ENCODE results near the gene MTA1.

The MTA1 gene

DNA sequence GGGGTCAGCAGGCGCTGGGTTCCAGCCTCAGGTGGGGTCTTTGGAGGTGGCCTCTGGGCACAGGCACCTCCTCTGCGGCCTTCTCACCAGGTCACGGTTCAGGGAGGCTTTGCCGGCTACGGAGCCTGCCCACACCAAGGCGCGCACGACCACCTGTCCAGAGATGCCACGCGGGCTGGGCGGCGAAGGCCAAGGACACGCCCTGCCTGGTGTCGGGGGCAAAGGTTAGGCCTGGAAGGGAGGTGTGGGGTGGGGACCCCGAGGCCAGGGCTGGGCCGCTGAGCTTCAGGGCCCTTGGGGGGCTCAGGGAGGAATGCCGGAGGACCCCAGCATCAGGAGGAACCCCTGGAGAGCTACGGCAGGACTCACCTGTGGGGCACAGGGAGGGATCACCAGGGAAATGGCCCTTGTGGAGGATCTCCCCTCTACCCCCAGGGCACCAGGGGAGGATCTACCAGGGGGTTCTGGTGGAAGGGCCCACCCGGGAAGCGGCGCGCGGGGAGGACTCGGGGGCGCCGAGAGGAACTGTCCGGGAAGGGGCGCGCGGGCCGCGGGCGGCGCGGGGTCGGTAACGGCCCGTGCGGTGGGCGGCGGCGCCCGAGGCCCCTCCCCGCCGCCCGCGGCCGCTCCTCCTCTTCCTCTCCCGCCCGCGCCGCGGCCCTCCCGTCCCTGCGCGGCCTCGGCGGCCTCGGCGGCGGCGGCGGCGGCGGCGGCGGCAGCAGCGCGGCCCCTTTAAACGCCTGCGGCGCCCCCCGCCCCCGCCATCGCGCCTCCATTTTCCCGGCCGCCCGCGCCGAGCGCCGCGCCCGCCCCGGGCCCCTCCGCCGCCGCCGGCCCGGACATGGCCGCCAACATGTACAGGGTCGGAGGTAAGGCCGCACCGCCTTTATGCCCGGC lies at the start of gene MTA1:
MTA1 (plus strand) TSS at position 633 of the 897 bp plus-strand sequence; CDS start at position 842, 209 bp downstream.
- peak; percentile 17 to 32 for DNase-seq

GRCh38 chr14:105374389-105374788 lies 45.2 kb upstream of the MTA1 start:
- no peak for DNase-seq

DNA sequence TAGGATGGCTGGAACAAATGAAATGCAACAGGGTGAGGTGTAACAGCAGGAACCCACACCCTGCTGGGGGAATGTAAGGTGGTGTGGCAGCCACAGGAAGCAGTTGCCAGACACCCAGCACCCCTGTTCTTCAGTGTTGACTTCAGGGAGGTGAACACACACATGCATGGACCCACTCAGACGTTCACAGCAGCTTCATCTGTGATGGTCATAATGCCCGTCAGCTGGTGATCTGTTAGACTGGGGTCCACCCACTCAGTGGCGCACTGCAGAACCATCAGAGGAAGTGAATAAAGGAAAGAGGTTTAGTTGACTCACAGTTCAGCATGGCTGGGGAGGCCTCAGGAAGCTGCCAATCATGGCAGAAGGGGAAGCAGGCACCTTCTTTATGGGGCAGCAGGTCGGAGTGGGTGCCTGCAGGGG lies 44.0 kb upstream of the MTA1 start:
- DNase-seq = no peak

GRCh38 chr14:105376521-105377440 lies 42.8 kb upstream of the MTA1 start:
- DNase-seq = no peak

GRCh38 chr14:105377555-105378182 lies 42.0 kb upstream of the MTA1 start:
- DNase-seq = no peak

GRCh38 chr14:105378199-105378598 lies 41.4 kb upstream of the MTA1 start:
- no peak for DNase-seq

DNA sequence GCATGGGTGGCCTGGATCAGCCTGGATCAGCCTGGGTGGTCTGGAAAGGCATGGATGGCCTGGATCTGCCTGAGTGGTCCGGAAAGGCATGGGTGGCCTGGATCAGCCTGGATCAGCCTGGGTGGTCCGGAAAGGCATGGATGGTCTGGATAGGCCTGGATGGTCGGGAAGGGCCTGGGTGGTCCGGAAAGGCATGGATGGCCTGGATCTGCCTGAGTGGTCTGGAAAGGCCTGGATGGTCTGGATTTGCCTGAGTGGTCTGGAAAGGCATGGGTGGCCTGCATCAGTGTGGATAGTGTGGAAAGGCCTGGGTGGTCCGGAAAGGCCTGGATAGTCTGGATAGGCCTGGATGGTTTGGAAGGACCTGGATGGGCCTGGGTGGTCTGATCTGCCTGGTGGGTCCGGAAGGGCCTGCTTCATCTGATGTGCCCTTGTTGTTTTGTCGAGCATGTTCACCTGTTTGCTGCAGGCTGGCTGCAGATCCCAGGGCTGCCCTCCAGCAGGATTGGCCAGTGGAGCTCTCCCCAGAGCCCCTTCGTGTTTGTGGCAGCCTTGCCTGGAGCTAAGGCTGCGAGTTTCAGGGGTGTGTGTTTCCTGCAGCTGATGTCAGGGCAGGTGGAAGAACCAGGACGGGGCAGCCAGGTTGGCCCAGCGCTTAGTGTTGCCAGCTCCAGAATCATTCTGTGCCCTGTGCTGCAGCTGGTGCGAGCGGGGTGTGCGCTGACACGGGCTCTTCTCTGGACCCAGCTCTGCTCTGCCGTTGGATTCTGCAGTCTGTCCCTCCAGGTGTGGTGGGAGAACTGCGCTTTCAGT lies 40.5 kb upstream of the MTA1 start:
- no peak for DNase-seq

GRCh38 chr14:105379946-105380345 lies 39.7 kb upstream of the MTA1 start:
- DNase-seq = no peak

- no peak for DNase-seq
Observed at GRCh38 chr14:105380756-105381155, 38.9 kb upstream of the MTA1 start.

- no peak for DNase-seq
Observed at GRCh38 chr14:105381446-105382342, 37.9 kb upstream of the MTA1 start.

- no peak for DNase-seq
Observed at GRCh38 chr14:105382343-105383082, 37.1 kb upstream of the MTA1 start.

- DNase-seq = no peak
Observed at GRCh38 chr14:105383083-105383730, 36.4 kb upstream of the MTA1 start.

- no peak for DNase-seq
Observed at GRCh38 chr14:105384041-105384557, 35.5 kb upstream of the MTA1 start.

DNA sequence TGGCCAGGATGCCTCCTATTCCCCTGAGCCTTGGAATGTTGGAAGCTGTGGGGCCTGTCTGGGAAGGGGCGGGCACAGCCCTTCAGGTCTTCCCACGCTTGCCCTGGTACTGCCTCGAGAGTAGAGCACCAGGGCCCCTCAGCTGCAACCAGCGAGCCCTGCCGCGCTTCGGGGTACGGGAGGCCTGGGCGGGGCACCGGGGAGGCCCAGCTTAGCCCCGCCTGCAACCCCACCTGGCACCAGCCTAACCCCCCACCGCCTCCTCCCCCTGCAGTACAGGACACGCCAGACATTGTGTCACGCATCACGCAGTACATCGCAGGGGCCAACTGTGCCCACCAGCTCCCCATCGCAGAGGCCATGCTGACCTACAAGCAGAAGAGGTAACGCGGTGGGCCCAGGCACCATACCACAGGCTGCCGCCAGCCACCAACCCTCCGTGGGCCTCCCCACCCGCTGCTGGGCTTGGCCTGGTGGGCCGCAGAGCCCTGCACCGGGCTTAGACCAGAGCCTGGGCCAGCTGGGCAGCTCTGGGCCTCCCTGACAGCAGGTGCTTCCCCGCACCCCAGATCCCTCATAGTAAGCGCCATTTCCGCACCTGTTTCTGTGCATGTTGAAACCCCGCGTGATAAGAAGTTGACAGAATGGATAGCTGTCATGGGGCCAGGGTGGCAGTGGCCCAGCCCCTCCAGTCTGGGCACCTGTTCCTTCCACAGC lies 34.9 kb upstream of the MTA1 start:
- no peak for DNase-seq

DNA sequence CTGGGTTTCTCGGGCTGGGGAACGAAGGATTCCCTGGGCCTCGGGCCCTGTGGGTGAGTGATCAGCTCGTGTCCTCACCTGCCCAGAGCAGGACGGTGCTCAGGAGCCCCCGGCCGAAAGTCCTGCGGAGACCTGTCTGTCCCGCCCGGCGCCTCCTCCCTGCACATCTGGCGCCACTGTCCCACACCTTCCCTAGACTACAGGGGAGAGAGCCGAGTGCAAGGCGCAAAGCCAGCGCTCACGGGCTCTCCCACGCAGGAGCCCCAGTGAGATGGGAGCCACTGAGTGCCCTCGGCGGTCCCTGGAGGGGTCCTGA lies 34.3 kb upstream of the MTA1 start:
- no peak for DNase-seq

GRCh38 chr14:105385698-105386365 lies 33.8 kb upstream of the MTA1 start:
- no peak for DNase-seq

DNA sequence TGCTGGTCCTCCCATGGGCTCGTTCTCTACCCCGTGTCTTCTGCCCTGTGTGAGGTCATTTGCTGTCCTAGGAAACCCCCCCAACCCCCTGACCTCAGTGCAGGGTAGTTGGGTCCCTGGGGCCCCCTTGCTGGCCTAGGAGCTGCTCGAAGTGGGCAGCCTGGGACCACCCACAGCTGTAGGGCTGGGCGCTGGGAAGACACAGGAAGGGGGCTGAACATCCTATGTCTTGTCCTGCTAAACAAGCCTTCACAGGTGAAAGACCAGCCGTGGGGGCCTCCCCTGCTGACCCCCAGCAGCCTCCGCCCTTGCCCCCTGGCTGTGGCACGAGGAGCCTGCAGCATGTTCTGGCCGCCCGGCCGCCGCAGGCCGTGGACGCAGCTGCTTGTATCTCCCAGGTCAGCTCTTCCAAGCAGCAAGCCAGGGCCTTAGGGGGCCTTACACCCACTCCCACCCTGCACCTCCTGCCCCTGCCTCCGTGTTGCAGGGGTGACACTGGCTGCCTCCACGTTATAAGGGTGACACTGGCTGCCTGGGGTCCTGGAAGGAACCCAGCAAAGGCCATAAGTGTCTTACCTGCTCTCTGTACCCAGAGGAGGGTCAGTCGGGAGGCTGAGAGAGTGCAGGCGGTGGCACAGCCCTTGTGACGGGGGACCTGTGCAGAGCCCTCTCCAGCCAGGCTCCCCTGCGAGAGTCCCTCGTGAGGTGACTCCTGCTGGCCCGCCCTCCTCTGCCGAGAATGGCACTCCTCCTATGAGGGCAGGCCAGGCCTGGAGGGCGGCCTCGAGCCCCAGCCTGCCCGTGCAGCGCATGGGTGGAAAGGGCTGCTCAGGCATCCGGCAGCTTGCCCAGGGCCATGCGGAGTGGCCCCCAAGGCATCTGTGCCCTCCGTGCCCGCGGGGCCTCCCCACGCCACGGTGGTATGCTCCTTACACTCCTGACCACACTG lies 32.8 kb upstream of the MTA1 start:
- no peak for DNase-seq

Measured in AML-193 (cell line).